WTC11 (cell line): ENCODE data around the gene SND1. TPM values are rescaled to one million over a fixed set of nuclear protein-coding genes. Genes with fewer than 3 reads are reported as not detected.

ENCODE experiments used
- ATAC-seq: fragments of 200-7000 bp; cut with Tn5 transposase; 2 replicates; pipeline ENCODE4 v1.10.0; 2021; ENCODE audit warnings: mild to moderate bottlenecking, moderate library complexity
- CTCF ChIA-PET: fragments of 300-600 bp; sonication (Branson Sonifier 250); formaldehyde crosslinking; loops from one replicate; lab custom pipeline; 2021; ENCODE audit warnings: antibody characterized with exemption; lab: Charles Lee
- POLR2A ChIA-PET: fragments of 350-600 bp; sonication (Branson Sonifier 250); formaldehyde crosslinking; loops from one replicate; lab custom pipeline; 2021; ENCODE audit warnings: antibody characterized with exemption; lab: Charles Lee
- DNase-seq: peaks from one replicate; pipeline ENCODE4 v3.0.0; 2021; ENCODE audit warnings: low spot score
- H3K27ac Mint-ChIP-seq: 2 replicates; pipeline ENCODE4 v1.8.0; 2021; ENCODE audit warnings: mixed read lengths
- H3K27me3 Mint-ChIP-seq: 2 replicates; pipeline ENCODE4 v1.8.0; 2021; ENCODE audit warnings: low read depth, mild to moderate bottlenecking, moderate library complexity, mixed read lengths
- H3K36me3 Mint-ChIP-seq: 2 replicates; pipeline ENCODE4 v1.8.0; 2021; ENCODE audit warnings: mixed read lengths
- H3K4me1 Mint-ChIP-seq: 2 replicates; pipeline ENCODE4 v1.8.0; 2022; ENCODE audit warnings: mixed read lengths
- H3K4me3 Mint-ChIP-seq: 2 replicates; pipeline ENCODE4 v1.8.0; 2021; ENCODE audit warnings: mild to moderate bottlenecking, moderate library complexity, mixed read lengths
- H3K9me3 Mint-ChIP-seq: 2 replicates; pipeline ENCODE4 v1.8.0; 2021; ENCODE audit warnings: mixed read lengths
- ATF1 ChIP-seq: sonication (generic); formaldehyde crosslinking; IDR thresholded peaks from 2 replicates; pipeline ENCODE4 v1.8.1; 2023; ENCODE audit warnings: mild to moderate bottlenecking, moderate library complexity, missing genetic modification reagents
- CDX4 ChIP-seq: fragments of 250-450 bp; sonication (Bioruptor Pico); IDR thresholded peaks from 2 replicates; pipeline ENCODE4 v1.9.0; 2021; ENCODE audit warnings: moderate library complexity, mild to moderate bottlenecking, inconsistent platforms, borderline replicate concordance
- CREM ChIP-seq: sonication (generic); formaldehyde crosslinking; IDR thresholded peaks from 2 replicates; pipeline ENCODE4 v1.8.1; 2022; ENCODE audit warnings: mild to moderate bottlenecking, missing genetic modification reagents, moderate library complexity
- E2F4 ChIP-seq: sonication (generic); formaldehyde crosslinking; IDR thresholded peaks from 2 replicates; pipeline ENCODE4 v1.8.1; 2022; ENCODE audit warnings: low read depth, mild to moderate bottlenecking, moderate library complexity, missing genetic modification reagents, borderline replicate concordance
- E2F5 ChIP-seq: sonication (generic); formaldehyde crosslinking; IDR thresholded peaks from 2 replicates; pipeline ENCODE4 v1.8.1; 2022; ENCODE audit warnings: mild to moderate bottlenecking, moderate library complexity, missing genetic modification reagents
- ELF4 ChIP-seq: sonication (generic); formaldehyde crosslinking; IDR thresholded peaks from 2 replicates; pipeline ENCODE4 v1.8.1; 2022; ENCODE audit warnings: low read depth, mild to moderate bottlenecking, moderate library complexity, missing genetic modification reagents
- ERG ChIP-seq: fragments of 250-450 bp; sonication (Bioruptor Pico); IDR thresholded peaks from 2 replicates; pipeline ENCODE4 v1.8.0; 2021; ENCODE audit warnings: mild to moderate bottlenecking
- ETV6 ChIP-seq: sonication (generic); formaldehyde crosslinking; IDR thresholded peaks from 2 replicates; pipeline ENCODE4 v1.8.1; 2022; ENCODE audit warnings: mild to moderate bottlenecking, missing genetic modification reagents
- FOXP1 ChIP-seq: sonication (generic); formaldehyde crosslinking; IDR thresholded peaks from 2 replicates; pipeline ENCODE4 v1.8.0; 2022; ENCODE audit warnings: missing genetic modification reagents, mild to moderate bottlenecking, moderate library complexity, borderline replicate concordance
- GABPB1 ChIP-seq: sonication (generic); formaldehyde crosslinking; IDR thresholded peaks from 2 replicates; pipeline ENCODE4 v1.8.1; 2023; ENCODE audit warnings: mild to moderate bottlenecking, missing genetic modification reagents
- GRHL2 ChIP-seq: fragments of 250-450 bp; sonication (Bioruptor Pico); IDR thresholded peaks from 2 replicates; pipeline ENCODE4 v1.8.0; 2022; ENCODE audit warnings: mild to moderate bottlenecking, moderate library complexity; ENCODE audit not compliant: insufficient replicate concordance, severe bottlenecking
- IRF2 ChIP-seq: sonication (generic); formaldehyde crosslinking; IDR thresholded peaks from 2 replicates; pipeline ENCODE4 v1.8.0; 2022; ENCODE audit warnings: low read depth, missing genetic modification reagents, borderline replicate concordance
- JAZF1 ChIP-seq: fragments of 250-450 bp; sonication (Bioruptor Pico); IDR thresholded peaks from 2 replicates; pipeline ENCODE4 v1.9.0; 2021; ENCODE audit warnings: moderate library complexity, mild to moderate bottlenecking, inconsistent platforms
- MXD4 ChIP-seq: fragments of 250-450 bp; sonication (Bioruptor Pico); IDR thresholded peaks from 2 replicates; pipeline ENCODE4 v1.8.0; 2021; ENCODE audit warnings: mild to moderate bottlenecking, moderate library complexity, borderline replicate concordance
- NFE2L1 ChIP-seq: sonication (generic); formaldehyde crosslinking; IDR thresholded peaks from 2 replicates; pipeline ENCODE4 v1.8.1; 2023; ENCODE audit warnings: missing genetic modification reagents
- NFYB ChIP-seq: sonication (generic); formaldehyde crosslinking; conservative IDR thresholded peaks from 2 replicates; pipeline ENCODE4 v1.8.0; 2022; ENCODE audit warnings: low read depth, missing genetic modification reagents
- NR1H2 ChIP-seq: sonication (generic); formaldehyde crosslinking; IDR thresholded peaks from 2 replicates; pipeline ENCODE4 v1.9.0; 2021; ENCODE audit warnings: mild to moderate bottlenecking, moderate library complexity, missing genetic modification reagents
- NR2C2 ChIP-seq: sonication (generic); formaldehyde crosslinking; IDR thresholded peaks from 2 replicates; pipeline ENCODE4 v1.8.0; 2022; ENCODE audit warnings: mild to moderate bottlenecking, missing genetic modification reagents
- SMAD3 ChIP-seq: sonication (generic); formaldehyde crosslinking; IDR thresholded peaks from 2 replicates; pipeline ENCODE4 v1.8.0; 2022; ENCODE audit warnings: missing genetic modification reagents, mild to moderate bottlenecking, borderline replicate concordance
- TP53 ChIP-seq: sonication (generic); formaldehyde crosslinking; IDR thresholded peaks from 2 replicates; pipeline ENCODE4 v1.8.1; 2023; ENCODE audit warnings: mild to moderate bottlenecking, missing genetic modification reagents
- ZNF416 ChIP-seq: fragments of 250-450 bp; sonication (Bioruptor Pico); IDR thresholded peaks from 2 replicates; pipeline ENCODE4 v1.9.0; 2021; ENCODE audit warnings: mild to moderate bottlenecking, inconsistent platforms
- ZNF423 ChIP-seq: fragments of 250-450 bp; sonication (Bioruptor Pico); IDR thresholded peaks from 2 replicates; pipeline ENCODE4 v2.1.2; 2022; ENCODE audit warnings: mild to moderate bottlenecking, moderate library complexity
- total RNA-seq: library from RNA; stranded (reverse); gene quantifications from 3 replicates; pipeline ENCODE4 v1.2.3, GENCODE V29; 2021
- TF ChIP-seq, protein P1 (sequence below): sonication (generic); formaldehyde crosslinking; IDR thresholded peaks from 2 replicates; pipeline ENCODE4 v1.8.0; 2022; ENCODE audit warnings: missing genetic modification reagents
- TF ChIP-seq, protein P2 (sequence below): sonication (generic); formaldehyde crosslinking; IDR thresholded peaks from 2 replicates; pipeline ENCODE4 v1.8.0; 2022; ENCODE audit warnings: mild to moderate bottlenecking, missing genetic modification reagents
- TF ChIP-seq, protein P3 (sequence below): sonication (generic); formaldehyde crosslinking; IDR thresholded peaks from 2 replicates; pipeline ENCODE4 v1.8.0; 2023; ENCODE audit warnings: missing genetic modification reagents

The SND1 gene
- total RNA-seq, 1 experiment from 2014 or later = 261 TPM

GRCh38 chr7:127959770-127960169 lies 307.8 kb downstream of the SND1 start (continued):
- TF ChIP-seq, protein P1, sequence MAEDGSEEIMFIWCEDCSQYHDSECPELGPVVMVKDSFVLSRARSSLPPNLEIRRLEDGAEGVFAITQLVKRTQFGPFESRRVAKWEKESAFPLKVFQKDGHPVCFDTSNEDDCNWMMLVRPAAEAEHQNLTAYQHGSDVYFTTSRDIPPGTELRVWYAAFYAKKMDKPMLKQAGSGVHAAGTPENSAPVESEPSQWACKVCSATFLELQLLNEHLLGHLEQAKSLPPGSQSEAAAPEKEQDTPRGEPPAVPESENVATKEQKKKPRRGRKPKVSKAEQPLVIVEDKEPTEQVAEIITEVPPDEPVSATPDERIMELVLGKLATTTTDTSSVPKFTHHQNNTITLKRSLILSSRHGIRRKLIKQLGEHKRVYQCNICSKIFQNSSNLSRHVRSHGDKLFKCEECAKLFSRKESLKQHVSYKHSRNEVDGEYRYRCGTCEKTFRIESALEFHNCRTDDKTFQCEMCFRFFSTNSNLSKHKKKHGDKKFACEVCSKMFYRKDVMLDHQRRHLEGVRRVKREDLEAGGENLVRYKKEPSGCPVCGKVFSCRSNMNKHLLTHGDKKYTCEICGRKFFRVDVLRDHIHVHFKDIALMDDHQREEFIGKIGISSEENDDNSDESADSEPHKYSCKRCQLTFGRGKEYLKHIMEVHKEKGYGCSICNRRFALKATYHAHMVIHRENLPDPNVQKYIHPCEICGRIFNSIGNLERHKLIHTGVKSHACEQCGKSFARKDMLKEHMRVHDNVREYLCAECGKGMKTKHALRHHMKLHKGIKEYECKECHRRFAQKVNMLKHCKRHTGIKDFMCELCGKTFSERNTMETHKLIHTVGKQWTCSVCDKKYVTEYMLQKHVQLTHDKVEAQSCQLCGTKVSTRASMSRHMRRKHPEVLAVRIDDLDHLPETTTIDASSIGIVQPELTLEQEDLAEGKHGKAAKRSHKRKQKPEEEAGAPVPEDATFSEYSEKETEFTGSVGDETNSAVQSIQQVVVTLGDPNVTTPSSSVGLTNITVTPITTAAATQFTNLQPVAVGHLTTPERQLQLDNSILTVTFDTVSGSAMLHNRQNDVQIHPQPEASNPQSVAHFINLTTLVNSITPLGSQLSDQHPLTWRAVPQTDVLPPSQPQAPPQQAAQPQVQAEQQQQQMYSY = no peak
- TF ChIP-seq E2F5 (CRISPR knock-in tag) = no peak
- TF ChIP-seq ELF4 (CRISPR knock-in tag) = no peak
- no peak for TF ChIP-seq ETV6 (CRISPR knock-in tag)
- no peak for TF ChIP-seq ATF1 (CRISPR knock-in tag)
- no peak for TF ChIP-seq NFYB (CRISPR knock-in tag)
- TF ChIP-seq CREM (CRISPR knock-in tag) = no peak
- TF ChIP-seq SMAD3 = no peak
- TF ChIP-seq, all 79 proteins: peak for 0

DNA sequence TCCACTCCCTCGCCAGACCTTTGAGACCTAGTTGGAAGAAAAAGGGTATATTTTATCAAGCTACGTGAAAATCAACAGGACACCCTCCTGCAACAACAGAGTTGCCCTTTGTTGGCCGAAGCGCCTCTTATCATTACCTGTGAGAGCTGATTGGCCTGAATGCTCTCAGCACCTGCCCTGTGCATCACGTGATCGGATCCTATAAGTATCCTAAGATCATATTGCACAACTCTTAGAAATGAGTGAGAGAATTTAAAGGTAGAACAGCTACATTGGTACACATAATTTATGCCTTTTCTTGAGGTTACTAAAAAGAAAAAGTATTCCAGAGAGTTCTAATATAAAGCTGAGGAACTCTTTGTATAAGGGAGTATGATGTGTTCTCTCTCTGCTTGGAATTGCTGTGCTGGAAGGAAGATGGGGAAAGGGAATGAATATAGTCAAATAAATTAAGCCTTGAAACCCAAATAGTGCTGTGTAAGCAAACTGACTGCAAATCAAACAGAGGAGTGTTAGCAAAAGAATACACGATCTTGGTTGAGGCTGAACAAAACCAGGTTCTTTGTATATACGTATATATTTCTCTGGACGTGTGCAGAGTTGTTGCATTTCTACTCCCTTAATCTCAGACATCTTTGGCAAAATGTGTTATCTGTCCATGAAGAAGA lies 309.9 kb downstream of the SND1 start:
- peaks cover 14% of the 10 kb centered on the region for H3K36me3 Mint-ChIP-seq
- POLR2A ChIA-PET = no interaction called here
- no peak overlapping the region for H3K27ac Mint-ChIP-seq
- H3K9me3 Mint-ChIP-seq = peaks cover 6% of the 10 kb centered on the region
- no peak overlapping the region for H3K4me3 Mint-ChIP-seq
- no peak for TF ChIP-seq MXD4
- TF ChIP-seq ZNF423 (CRISPR knock-in tag) = no peak
- TF ChIP-seq CDX4 (CRISPR knock-in tag) = no peak
- no peak for TF ChIP-seq NFE2L1 (CRISPR knock-in tag)
- TF ChIP-seq TP53 = no peak
- TF ChIP-seq NR2C2 (CRISPR knock-in tag) = no peak
- no peak for TF ChIP-seq E2F5 (CRISPR knock-in tag)
- TF ChIP-seq NR1H2 (CRISPR knock-in tag) = no peak
- no peak for TF ChIP-seq NFYB (CRISPR knock-in tag)
- TF ChIP-seq ZNF416 (CRISPR knock-in tag) = no peak
- TF ChIP-seq, protein P2, sequence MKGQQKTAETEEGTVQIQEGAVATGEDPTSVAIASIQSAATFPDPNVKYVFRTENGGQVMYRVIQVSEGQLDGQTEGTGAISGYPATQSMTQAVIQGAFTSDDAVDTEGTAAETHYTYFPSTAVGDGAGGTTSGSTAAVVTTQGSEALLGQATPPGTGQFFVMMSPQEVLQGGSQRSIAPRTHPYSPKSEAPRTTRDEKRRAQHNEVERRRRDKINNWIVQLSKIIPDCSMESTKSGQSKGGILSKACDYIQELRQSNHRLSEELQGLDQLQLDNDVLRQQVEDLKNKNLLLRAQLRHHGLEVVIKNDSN = no peak
- no peak for TF ChIP-seq GRHL2 (CRISPR knock-in tag)
- TF ChIP-seq, protein P3, sequence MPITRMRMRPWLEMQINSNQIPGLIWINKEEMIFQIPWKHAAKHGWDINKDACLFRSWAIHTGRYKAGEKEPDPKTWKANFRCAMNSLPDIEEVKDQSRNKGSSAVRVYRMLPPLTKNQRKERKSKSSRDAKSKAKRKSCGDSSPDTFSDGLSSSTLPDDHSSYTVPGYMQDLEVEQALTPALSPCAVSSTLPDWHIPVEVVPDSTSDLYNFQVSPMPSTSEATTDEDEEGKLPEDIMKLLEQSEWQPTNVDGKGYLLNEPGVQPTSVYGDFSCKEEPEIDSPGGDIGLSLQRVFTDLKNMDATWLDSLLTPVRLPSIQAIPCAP (CRISPR knock-in tag) = no peak
- TF ChIP-seq E2F4 (CRISPR knock-in tag) = no peak
- no peak for TF ChIP-seq FOXP1 (CRISPR knock-in tag)
- no peak for TF ChIP-seq IRF2
- TF ChIP-seq ERG (CRISPR knock-in tag) = no peak
- no peak for TF ChIP-seq GABPB1 (CRISPR knock-in tag)
- TF ChIP-seq JAZF1 (CRISPR knock-in tag) = no peak
- CTCF ChIA-PET = interaction anchor here (1.1 kb wide), 1 partner anchor 169 kb away, joined by 4 read pairs; no protein-coding TSS in a partner anchor
- H3K27me3 Mint-ChIP-seq = no peaks in the 10 kb centered on the region
- H3K4me1 Mint-ChIP-seq = no peaks in the 10 kb centered on the region
- ATAC-seq (no peak), DNase-seq (no peak)
